Keratinocyte (primary cell): ENCODE results near the gene CT55. TPM values are rescaled to one million over a fixed set of nuclear protein-coding genes. Genes with fewer than 3 reads are reported as not detected.

Experiments
- DNase-seq: peaks from one replicate; pipeline ENCODE4 v3.0.0-alpha.2; 2011; ENCODE audit warnings: low read depth, missing footprints, low spot score
- FAIRE-seq: peaks from 2 replicates; lab custom pipeline; 2011; peaks lifted over from hg19 to GRCh38; lab: Jason Lieb, UNC
- H2AFZ ChIP-seq: 2 replicates; pipeline ENCODE4 v1.6.0; 2012; ENCODE audit warnings: low read length, control low read depth, inconsistent platforms; ENCODE audit not compliant: control insufficient read depth
- H3K27ac ChIP-seq: 2 replicates; pipeline ENCODE4 v1.5.1; 2011; ENCODE audit warnings: low read length; ENCODE audit not compliant: control insufficient read depth, insufficient read depth
- H3K27me3 ChIP-seq: 3 replicates; pipeline ENCODE4 v1.6.0; 2011; ENCODE audit warnings: low read length; ENCODE audit not compliant: control insufficient read depth, insufficient read depth; ENCODE audit errors: extremely low read depth
- H3K36me3 ChIP-seq, 2 experiments: 2 replicates in 1 of 2; 3 replicates in 1 of 2; pipeline ENCODE4 v1.5.1; 2011; ENCODE audit warnings: low read length in 2 of 2, mild to moderate bottlenecking in 1 of 2; ENCODE audit not compliant: control insufficient read depth in 2 of 2, insufficient read depth in 2 of 2; ENCODE audit errors: extremely low read depth in 1 of 2
- H3K4me1 ChIP-seq: 3 replicates; pipeline ENCODE4 v1.5.1; 2011; ENCODE audit warnings: low read length; ENCODE audit not compliant: control insufficient read depth, insufficient read depth; ENCODE audit errors: extremely low read depth
- H3K4me2 ChIP-seq: 3 replicates; pipeline ENCODE4 v1.6.0; 2011; ENCODE audit warnings: low read depth, low read length; ENCODE audit not compliant: control insufficient read depth, insufficient read depth; ENCODE audit errors: extremely low read depth
- H3K4me3 ChIP-seq, 3 experiments: fragments of 200-600 bp in 1 of 3; sonication (generic) in 1 of 3; 2 replicates in 2 of 3; 3 replicates in 1 of 3; pipeline ENCODE4 v1.5.1; 2011 to 2016; ENCODE audit warnings: low read length in 3 of 3, mild to moderate bottlenecking in 3 of 3, control low read depth in 2 of 3, inconsistent platforms in 1 of 3, low read depth in 1 of 3, mixed read lengths in 1 of 3, mixed run types in 1 of 3, moderate library complexity in 1 of 3; ENCODE audit not compliant: control insufficient read depth in 2 of 3, insufficient read depth in 2 of 3; ENCODE audit errors: extremely low read depth in 1 of 3
- H3K79me2 ChIP-seq: 2 replicates; pipeline ENCODE4 v1.6.0; 2012; ENCODE audit warnings: low read length; ENCODE audit not compliant: control insufficient read depth, insufficient read depth
- H3K9ac ChIP-seq: 3 replicates; pipeline ENCODE4 v1.6.0; 2011; ENCODE audit warnings: low read length; ENCODE audit not compliant: control insufficient read depth, insufficient read depth; ENCODE audit errors: extremely low read depth
- H3K9me1 ChIP-seq: 3 replicates; pipeline ENCODE4 v1.6.0; 2011; ENCODE audit warnings: low read length; ENCODE audit not compliant: control insufficient read depth, insufficient read depth; ENCODE audit errors: extremely low read depth
- H3K9me3 ChIP-seq: 2 replicates; pipeline ENCODE4 v1.5.1; 2012; ENCODE audit warnings: low read depth, low read length; ENCODE audit not compliant: control insufficient read depth
- H4K20me1 ChIP-seq: 3 replicates; pipeline ENCODE4 v1.6.0; 2011; ENCODE audit warnings: low read length; ENCODE audit not compliant: control insufficient read depth, insufficient read depth; ENCODE audit errors: extremely low read depth
- EZH2 ChIP-seq: IDR thresholded peaks from one replicate; pipeline ENCODE4 v1.6.1; 2012; ENCODE audit warnings: inconsistent platforms, mild to moderate bottlenecking, low read length, moderate library complexity
- dilution Hi-C: fragments of 300-500 bp; cut with MboI; formaldehyde crosslinking; loops from one replicate; pipeline ENCODE4 v1.7.0; 2020; ENCODE audit warnings: low sequenced_read_pairs; ENCODE audit not compliant: extremely low pct_ligation_motif_present
- polyA plus RNA-seq, 5 experiments: library from polyadenylated mRNA; depleted of rRNA in 3 of 5; stranded (reverse) in 3 of 5; stranded (forward) in 1 of 5; unstranded in 1 of 5; fragments of >200 nt; gene quantifications; 1 replicate in 1 of 5; 2 replicates in 3 of 5; 3 replicates in 1 of 5; pipeline versions ENCODE4 v1.2.1 to v1.2.3, GENCODE V29; 2011 to 2012; ENCODE audit warnings: missing spikeins in 2 of 5, low read depth in 1 of 5, low replicate concordance in 1 of 5
- TF ChIP-seq, protein P1 (sequence below), 3 experiments: IDR thresholded peaks in 1 of 3; conservative IDR thresholded peaks in 1 of 3; optimal IDR thresholded peaks in 1 of 3; 2 replicates in 2 of 3; 3 replicates in 1 of 3; pipeline versions ENCODE3 to v1.5.1; 2011; ENCODE audit warnings: low read length in 3 of 3, mild to moderate bottlenecking in 3 of 3, moderate library complexity in 2 of 3, control low read depth in 1 of 3, inconsistent platforms in 1 of 3; ENCODE audit not compliant: insufficient read depth in 2 of 3; ENCODE audit errors: extremely low read depth in 1 of 3

CT55 gene
- polyA plus RNA-seq, 1 donor (not counting 4 experiments of a cell fraction or from before 2014, with no cell fraction given) = not detected

DNA sequence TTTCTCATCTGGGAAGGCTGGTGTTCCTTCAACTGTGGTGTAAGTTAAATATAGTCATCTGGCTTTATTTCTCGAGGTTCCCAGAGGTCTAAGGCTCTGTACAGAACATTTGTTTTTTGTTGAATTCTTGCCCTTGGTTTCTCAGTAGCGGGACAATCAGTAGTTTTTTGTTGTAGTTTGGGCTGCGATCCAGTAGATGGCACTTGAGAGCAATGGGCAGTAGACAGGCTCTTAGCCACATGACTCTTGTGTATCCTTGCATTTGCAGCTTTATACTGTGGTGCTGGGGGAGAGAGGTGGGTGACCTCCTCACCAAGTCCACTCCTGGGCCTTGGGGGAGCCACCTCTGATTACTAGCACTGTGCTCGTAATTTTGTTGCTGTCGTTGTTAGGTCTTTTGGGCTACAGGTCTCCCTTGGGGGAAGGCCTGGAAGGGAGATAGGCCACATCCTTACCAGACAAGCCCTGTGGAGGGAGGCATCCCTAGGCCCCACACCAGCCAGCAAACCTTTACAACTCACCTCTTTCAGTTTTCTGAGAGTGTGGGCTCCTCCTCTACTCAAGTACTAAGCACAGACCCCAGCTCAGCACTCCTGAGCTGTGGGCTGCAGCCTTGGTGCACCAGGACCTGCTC, 59.0 kb downstream of the CT55 start:
- Histone ChIP-seq H4K20me1 (no peaks in the 10 kb centered on the region), H2AFZ (no peak overlapping the region), H3K36me3 (no peaks in the 10 kb centered on the region), H3K27ac (no peak overlapping the region), H3K4me3 (no peak overlapping the region), H3K4me1 (no peaks in the 10 kb centered on the region), H3K27me3 (no peaks in the 10 kb centered on the region), H3K9me3 (no peaks in the 10 kb centered on the region), H3K9me1 (no peaks in the 10 kb centered on the region), H3K9ac (no peak overlapping the region), H3K4me2 (no peak overlapping the region), H3K79me2 (no peaks in the 10 kb centered on the region)
- no peak for TF ChIP-seq EZH2
- TF ChIP-seq, protein P1, sequence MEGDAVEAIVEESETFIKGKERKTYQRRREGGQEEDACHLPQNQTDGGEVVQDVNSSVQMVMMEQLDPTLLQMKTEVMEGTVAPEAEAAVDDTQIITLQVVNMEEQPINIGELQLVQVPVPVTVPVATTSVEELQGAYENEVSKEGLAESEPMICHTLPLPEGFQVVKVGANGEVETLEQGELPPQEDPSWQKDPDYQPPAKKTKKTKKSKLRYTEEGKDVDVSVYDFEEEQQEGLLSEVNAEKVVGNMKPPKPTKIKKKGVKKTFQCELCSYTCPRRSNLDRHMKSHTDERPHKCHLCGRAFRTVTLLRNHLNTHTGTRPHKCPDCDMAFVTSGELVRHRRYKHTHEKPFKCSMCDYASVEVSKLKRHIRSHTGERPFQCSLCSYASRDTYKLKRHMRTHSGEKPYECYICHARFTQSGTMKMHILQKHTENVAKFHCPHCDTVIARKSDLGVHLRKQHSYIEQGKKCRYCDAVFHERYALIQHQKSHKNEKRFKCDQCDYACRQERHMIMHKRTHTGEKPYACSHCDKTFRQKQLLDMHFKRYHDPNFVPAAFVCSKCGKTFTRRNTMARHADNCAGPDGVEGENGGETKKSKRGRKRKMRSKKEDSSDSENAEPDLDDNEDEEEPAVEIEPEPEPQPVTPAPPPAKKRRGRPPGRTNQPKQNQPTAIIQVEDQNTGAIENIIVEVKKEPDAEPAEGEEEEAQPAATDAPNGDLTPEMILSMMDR (optimal IDR thresholded peaks at IDR 0.05 in 1 of 3, IDR thresholded peaks at IDR 0.05 in 1 of 3, conservative IDR thresholded peaks at IDR 0.05 in 1 of 3; ENCODE audit: extremely low read depth in 1 of 3, insufficient read depth in 2 of 3, low read length in 3 of 3) = peak; percentile 69 to 88 (median 69)
- dilution Hi-C loops = no loop called here
- FAIRE-seq = peak; percentile 48
- no peak for DNase-seq

DNA sequence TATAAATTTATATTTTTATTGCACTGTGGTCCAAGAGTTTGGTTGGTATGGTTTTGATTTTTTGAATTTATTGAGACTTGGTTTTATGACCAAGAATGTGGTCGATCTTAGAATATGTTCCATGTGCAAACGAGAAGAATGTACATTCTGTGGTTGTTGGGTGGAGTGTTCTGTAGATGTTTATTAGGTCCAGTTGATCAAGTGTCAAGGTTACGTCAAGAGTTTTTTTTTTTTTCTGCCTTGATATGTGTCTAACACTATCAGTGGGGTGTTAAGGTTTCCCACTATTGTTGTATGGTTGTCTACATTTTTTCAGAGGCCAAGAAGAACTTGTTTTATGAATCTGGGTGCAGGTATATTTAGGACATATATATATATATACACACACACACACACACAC, 61.6 kb downstream of the CT55 start:
- dilution Hi-C loops = no loop called here
- no peaks in the 10 kb centered on the region for H3K9me3 ChIP-seq
- no peak overlapping the region for H2AFZ ChIP-seq
- FAIRE-seq (no peak), DNase-seq (no peak)
- H3K9me1 ChIP-seq = no peaks in the 10 kb centered on the region
- no peak overlapping the region for H3K9ac ChIP-seq
- TF ChIP-seq EZH2 = no peak
- TF ChIP-seq, protein P1 (optimal IDR thresholded peaks at IDR 0.05 in 1 of 3, IDR thresholded peaks at IDR 0.05 in 1 of 3, conservative IDR thresholded peaks at IDR 0.05 in 1 of 3; ENCODE audit: extremely low read depth in 1 of 3, insufficient read depth in 2 of 3, low read length in 3 of 3) = no peak
- no peaks in the 10 kb centered on the region for H3K79me2 ChIP-seq
- no peak overlapping the region for H3K4me2 ChIP-seq
- no peak overlapping the region for H3K27ac ChIP-seq
- H3K4me3 ChIP-seq = no peak overlapping the region
- H3K36me3 ChIP-seq = no peaks in the 10 kb centered on the region
- H4K20me1 ChIP-seq = no peaks in the 10 kb centered on the region
- no peaks in the 10 kb centered on the region for H3K27me3 ChIP-seq
- no peaks in the 10 kb centered on the region for H3K4me1 ChIP-seq

Other genes with a start within 250 kb of the CT55 start
- gene SMIM10, start 180.4 kb downstream of the CT55 start, polyA plus RNA-seq = 0.04 TPM in 1 of 3 replicates, not detected in the others
- 1.6 to 4.6 TPM (median 1.9 TPM) in 3 replicates for gene RTL8B, start 148.9 kb downstream of the CT55 start, polyA plus RNA-seq
- gene RTL8C, start 139.0 kb downstream of the CT55 start, polyA plus RNA-seq = 52.3 to 63.1 TPM (median 58.0 TPM) in 3 replicates
- gene RTL8A, start 119.3 kb downstream of the CT55 start, polyA plus RNA-seq = 32.3 to 47.6 TPM (median 46.5 TPM) in 3 replicates
- 0.41 to 0.76 TPM (median 0.67 TPM) in 3 replicates for gene SMIM10L2B, start 72.7 kb downstream of the CT55 start, polyA plus RNA-seq
- not detected in 3 replicates for gene ETDB, start 50.9 kb downstream of the CT55 start, polyA plus RNA-seq
- gene ETDA, start 80.7 kb upstream of the CT55 start, polyA plus RNA-seq = not detected in 3 replicates
- gene ETDC, start 138.1 kb upstream of the CT55 start, polyA plus RNA-seq = not detected in 3 replicates
- 2.5 to 6.0 TPM (median 5.3 TPM) in 3 replicates for gene ZNF75D, start 172.7 kb upstream of the CT55 start, polyA plus RNA-seq
- 2.5 to 5.7 TPM (median 5.3 TPM) in 3 replicates for gene ZNF449, start 173.4 kb upstream of the CT55 start, polyA plus RNA-seq